Epidermal melanocyte (primary cell): Measurements from ENCODE around the gene EIF4G3.

Experiments
- DNase-seq: peaks from one replicate; pipeline ENCODE4 v3.0.0; 2011; ENCODE audit warnings: low spot score; ENCODE audit not compliant: insufficient read length

Gene EIF4G3

DNA sequence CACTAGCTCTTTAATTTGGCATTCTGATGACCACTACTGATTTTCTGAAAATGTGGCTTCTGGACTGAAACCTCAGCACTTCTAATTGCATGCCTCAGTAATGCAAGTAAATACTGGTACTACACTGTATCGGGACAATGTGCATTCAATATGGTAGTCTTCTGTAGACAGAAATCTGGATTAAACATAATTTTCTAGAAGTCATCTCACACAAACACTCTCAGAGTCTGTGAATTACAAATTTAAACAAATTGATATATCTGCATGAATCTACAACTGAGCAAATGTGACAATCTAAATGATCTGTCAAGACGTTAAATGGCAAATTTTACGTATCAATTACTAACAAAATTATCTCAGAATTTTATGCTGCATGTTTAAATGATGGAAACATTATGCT, 413.3 kb downstream of the EIF4G3 start:
- DNase-seq = no peak

DNA sequence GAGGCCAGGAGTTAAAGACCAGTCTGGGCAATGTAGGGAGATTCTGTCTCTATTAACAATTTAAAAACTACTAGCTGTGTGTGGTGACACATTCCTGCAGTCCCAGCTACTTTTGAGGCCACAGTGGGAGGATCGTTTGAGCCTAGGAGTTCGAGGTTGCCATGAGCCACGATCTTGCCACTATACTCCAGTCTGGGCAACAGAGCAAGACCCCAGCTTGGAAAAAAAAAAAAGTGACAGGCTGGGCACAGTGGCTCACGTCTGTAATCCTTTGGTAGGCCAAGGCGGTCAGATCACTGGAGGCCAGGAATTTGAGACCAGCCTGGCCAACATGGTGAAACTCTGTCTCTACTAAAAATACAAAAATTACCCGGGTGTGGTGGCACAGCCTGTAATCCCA, 416.4 kb downstream of the EIF4G3 start:
- DNase-seq = no peak
